NB4 (cell line): ENCODE data around the gene APOBEC2.

Source experiments
- DNase-seq: peaks from one replicate; pipeline ENCODE4 v3.0.0; 2010; ENCODE audit warnings: low read depth
- H3K4me3 ChIP-seq: one replicate; pipeline ENCODE4 v1.5.1; 2011; ENCODE audit warnings: mild to moderate bottlenecking, low read depth, low read length, moderate library complexity
- MYC ChIP-seq: IDR thresholded peaks from 2 replicates; pipeline ENCODE4 v1.6.1; 2011; ENCODE audit warnings: low read depth, low read length
- POLR2A ChIP-seq: IDR thresholded peaks from 2 replicates; pipeline ENCODE4 v1.6.1; 2011; ENCODE audit warnings: mild to moderate bottlenecking; ENCODE audit not compliant: insufficient read length; ENCODE audit errors: extremely low read depth
- TF ChIP-seq, protein P1 (sequence below): IDR thresholded peaks from 2 replicates; pipeline ENCODE4 v1.6.1; 2011; ENCODE audit warnings: low read depth, low read length
- TF ChIP-seq, protein P2 (sequence below): IDR thresholded peaks from one replicate; pipeline ENCODE4 v1.5.1; 2012; ENCODE audit warnings: low read depth, low read length

The APOBEC2 gene

GRCh38 chr6:41080621-41081020 lies 27.6 kb downstream of the APOBEC2 start:
- DNase-seq, result no peak
- no peak overlapping the region for H3K4me3 ChIP-seq
- TF ChIP-seq POLR2A (no peak), MYC (no peak)
- TF ChIP-seq, protein P1, sequence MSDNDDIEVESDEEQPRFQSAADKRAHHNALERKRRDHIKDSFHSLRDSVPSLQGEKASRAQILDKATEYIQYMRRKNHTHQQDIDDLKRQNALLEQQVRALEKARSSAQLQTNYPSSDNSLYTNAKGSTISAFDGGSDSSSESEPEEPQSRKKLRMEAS, result no peak
- TF ChIP-seq, protein P2, sequence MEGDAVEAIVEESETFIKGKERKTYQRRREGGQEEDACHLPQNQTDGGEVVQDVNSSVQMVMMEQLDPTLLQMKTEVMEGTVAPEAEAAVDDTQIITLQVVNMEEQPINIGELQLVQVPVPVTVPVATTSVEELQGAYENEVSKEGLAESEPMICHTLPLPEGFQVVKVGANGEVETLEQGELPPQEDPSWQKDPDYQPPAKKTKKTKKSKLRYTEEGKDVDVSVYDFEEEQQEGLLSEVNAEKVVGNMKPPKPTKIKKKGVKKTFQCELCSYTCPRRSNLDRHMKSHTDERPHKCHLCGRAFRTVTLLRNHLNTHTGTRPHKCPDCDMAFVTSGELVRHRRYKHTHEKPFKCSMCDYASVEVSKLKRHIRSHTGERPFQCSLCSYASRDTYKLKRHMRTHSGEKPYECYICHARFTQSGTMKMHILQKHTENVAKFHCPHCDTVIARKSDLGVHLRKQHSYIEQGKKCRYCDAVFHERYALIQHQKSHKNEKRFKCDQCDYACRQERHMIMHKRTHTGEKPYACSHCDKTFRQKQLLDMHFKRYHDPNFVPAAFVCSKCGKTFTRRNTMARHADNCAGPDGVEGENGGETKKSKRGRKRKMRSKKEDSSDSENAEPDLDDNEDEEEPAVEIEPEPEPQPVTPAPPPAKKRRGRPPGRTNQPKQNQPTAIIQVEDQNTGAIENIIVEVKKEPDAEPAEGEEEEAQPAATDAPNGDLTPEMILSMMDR, result no peak

GRCh38 chr6:41083072-41083471 lies 30.1 kb downstream of the APOBEC2 start:
- TF ChIP-seq, protein P2, result no peak
- TF ChIP-seq POLR2A, result no peak
- no peak overlapping the region for H3K4me3 ChIP-seq
- no peak for DNase-seq

- no peak for DNase-seq
- TF ChIP-seq MYC (no peak), POLR2A (no peak)
- TF ChIP-seq, protein P1, result no peak
- TF ChIP-seq, protein P2, result no peak
- no peak overlapping the region for H3K4me3 ChIP-seq
These were observed 32.2 kb downstream of the APOBEC2 start for GRCh38 chr6:41085182-41085581.

GRCh38 chr6:41088451-41088850 lies 35.4 kb downstream of the APOBEC2 start:
- DNase-seq, result no peak
- no peak overlapping the region for H3K4me3 ChIP-seq
- TF ChIP-seq, protein P2, result no peak
- TF ChIP-seq, protein P1, result no peak
- TF ChIP-seq MYC (no peak), POLR2A (no peak)

DNA sequence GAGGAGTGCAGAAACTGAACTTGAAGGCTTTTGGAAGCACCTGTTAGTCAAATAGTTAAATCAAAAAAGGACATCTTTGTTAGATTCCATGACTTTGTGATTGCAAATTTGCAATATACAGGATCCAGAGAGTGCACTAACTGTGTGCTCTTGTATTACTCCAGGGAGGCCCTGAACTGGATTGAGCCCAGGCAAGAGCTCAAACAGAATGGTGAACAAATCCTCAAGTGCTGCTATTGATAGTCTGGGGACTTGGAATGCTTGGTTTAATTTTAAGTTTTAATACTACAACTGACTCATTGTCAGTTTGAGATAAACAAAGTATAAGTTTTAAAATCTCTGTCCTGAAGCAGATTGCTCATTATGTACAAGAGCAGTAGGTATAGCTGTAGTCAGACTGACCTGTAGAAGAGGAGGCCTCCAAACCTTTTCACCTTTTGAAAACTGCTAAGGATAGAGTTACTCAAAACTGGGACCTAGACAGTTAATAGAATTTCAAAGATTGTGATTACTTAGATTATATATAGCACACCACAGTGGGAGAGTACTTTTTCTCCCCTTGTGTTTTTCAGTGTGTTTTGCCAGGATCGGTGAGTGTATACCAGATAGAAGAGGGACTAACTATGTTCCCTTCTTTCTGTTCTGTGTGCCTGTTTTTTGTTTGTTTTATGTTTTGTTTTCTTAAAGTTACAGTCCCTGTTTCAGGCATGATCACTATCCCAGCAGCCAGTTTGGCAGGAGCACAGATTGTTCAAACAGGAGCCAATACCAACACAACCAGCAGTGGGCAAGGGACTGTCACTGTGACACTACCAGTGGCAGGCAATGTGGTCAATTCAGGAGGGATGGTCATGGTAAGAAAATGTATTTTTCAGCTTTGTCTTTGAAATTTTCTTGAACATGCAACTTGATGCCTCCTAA lies 38.1 kb downstream of the APOBEC2 start:
- H3K4me3 ChIP-seq, result no peak overlapping the region
- TF ChIP-seq POLR2A, result no peak
- TF ChIP-seq, protein P2, result no peak
- no peak for TF ChIP-seq MYC
- TF ChIP-seq, protein P1, result no peak
- DNase-seq, result no peak
